K562 (cell line): ENCODE data around the gene PMVK. TPM values are rescaled to one million over a fixed set of nuclear protein-coding genes. Genes with fewer than 3 reads are reported as not detected.
A peak's percentile ranks its signal among the peaks of the same experiment; 100 is the strongest.

Experiments
- MBD1 ChIP-seq: fragments of 250-450 bp; sonication (Bioruptor Pico); IDR thresholded peaks from 2 replicates; pipeline ENCODE4 v1.8.0; 2022; ENCODE audit warnings: inconsistent platforms
- PKNOX1 ChIP-seq: fragments of 450-650 bp; IDR thresholded peaks from 2 replicates; pipeline ENCODE4 v1.6.1; 2016
- ZBTB40 ChIP-seq, 2 experiments: fragments of 450-650 bp in 1 of 2; sonication (generic) in 1 of 2; formaldehyde crosslinking in 1 of 2; IDR thresholded peaks; 2 replicates each; pipeline versions ENCODE4 v1.7.1 to v1.9.0; 2016 to 2022; ENCODE audit warnings: inconsistent platforms in 1 of 2, mild to moderate bottlenecking in 1 of 2, missing genetic modification reagents in 1 of 2
- ZEB2 ChIP-seq: fragments of 450-650 bp; IDR thresholded peaks from 2 replicates; pipeline ENCODE4 v1.6.1; 2016
- ZKSCAN3 ChIP-seq: fragments of 250-450 bp; sonication (Bioruptor Pico); IDR thresholded peaks from 2 replicates; pipeline ENCODE4 v1.4.0; 2020
- ZNF76 ChIP-seq: fragments of 250-450 bp; sonication (Bioruptor Pico); IDR thresholded peaks from 2 replicates; pipeline ENCODE4 v1.4.0; 2020; ENCODE audit warnings: mild to moderate bottlenecking, moderate library complexity, borderline replicate concordance
- polyA plus RNA-seq, 8 experiments: library from polyadenylated mRNA; depleted of rRNA in 4 of 8; stranded (reverse) in 5 of 8; unstranded in 3 of 8; fragments of >200 nt; fragmentation: Nextera tagmentation in 2 of 8; fragmentation: Illumina TruSeq in 1 of 8; extraction: Ambion mirVana in 2 of 8; extraction: Trizol in 1 of 8; gene quantifications; 2 replicates each; pipeline versions ENCODE4 v1.2.1 to v1.2.3, GENCODE V29; 2011 to 2014; ENCODE audit warnings: inconsistent platforms in 1 of 8, missing spikeins in 1 of 8
- total RNA-seq, 7 experiments: library from RNA; depleted of rRNA in 6 of 7; stranded (reverse); fragments of >200 nt in 6 of 7; fragmentation: Illumina TruSeq in 2 of 7; extraction: Trizol in 2 of 7; gene quantifications; 2 replicates each; pipeline versions ENCODE4 v1.2.1 to v1.2.3, GENCODE V29; 2011 to 2021; ENCODE audit warnings: low replicate concordance in 1 of 7

PMVK gene
- total and polyA plus RNA-seq, 9 of the 15 experiments (the other 6 are each of a cell fraction or from before 2014, with no cell fraction given): 1.1 to 15.3 (median 6.3) TPM

- no peak for TF ChIP-seq ZBTB40 (IDR thresholded peaks at IDR 0.05)
- TF ChIP-seq ZBTB40 (CRISPR knock-in tag; IDR thresholded peaks at IDR 0.05): no peak
- TF ChIP-seq PKNOX1: 0 out of 2 replicates have a peak, but pooled peaks have one; percentile 21
- TF ChIP-seq MBD1: no peak
- TF ChIP-seq ZNF76 (CRISPR knock-in tag): no peak
- TF ChIP-seq ZKSCAN3 (CRISPR knock-in tag): no peak
- peak; percentile 55; the same call in 1 of the 2 replicates for TF ChIP-seq ZEB2
Measured at GRCh38 chr1:154955039-154955717, 18.7 kb upstream of the PMVK start (continued).
